K562 (cell line): ENCODE data around the gene COMMD9. TPM values are rescaled to one million over a fixed set of nuclear protein-coding genes. Genes with fewer than 3 reads are reported as not detected.

Experiments
- ATF3 ChIP-seq, 2 experiments: fragments of 450-650 bp in 1 of 2; sonication (generic) in 1 of 2; formaldehyde crosslinking in 1 of 2; IDR thresholded peaks in 1 of 2; conservative IDR thresholded peaks in 1 of 2; 2 replicates each; pipeline versions ENCODE4 v1.6.1 to v1.8.1; 2016 to 2023; ENCODE audit warnings: mild to moderate bottlenecking in 2 of 2, moderate library complexity in 2 of 2, inconsistent platforms in 1 of 2, missing genetic modification reagents in 1 of 2
- BCOR ChIP-seq: fragments of 450-650 bp; IDR thresholded peaks from 2 replicates; pipeline ENCODE4 v1.6.1; 2016
- DIDO1 ChIP-seq: fragments of 450-650 bp; IDR thresholded peaks from 2 replicates; pipeline ENCODE4 v1.6.1; 2016; ENCODE audit warnings: low read depth, missing biosample characterization, missing genetic modification characterization
- DLX4 ChIP-seq: fragments of 250-450 bp; sonication (Bioruptor Pico); IDR thresholded peaks from 2 replicates; pipeline ENCODE4 v1.6.1; 2021; ENCODE audit warnings: mild to moderate bottlenecking
- FOXA1 ChIP-seq: fragments of 450-650 bp; IDR thresholded peaks from 2 replicates; pipeline ENCODE4 v1.6.1; 2016; ENCODE audit warnings: mild to moderate bottlenecking, borderline replicate concordance
- HDAC6 ChIP-seq: IDR thresholded peaks from 2 replicates; pipeline ENCODE4 v1.6.1; 2012; ENCODE audit warnings: low read depth, mild to moderate bottlenecking, control low read depth, inconsistent platforms, low read length, moderate library complexity
- ID3 ChIP-seq, 2 experiments: fragments of 250-450 bp in 1 of 2; fragments of 450-650 bp in 1 of 2; sonication (Bioruptor Pico) in 1 of 2; IDR thresholded peaks; 2 replicates each; pipeline versions ENCODE4 v1.6.1 to v1.8.0; 2016 to 2021; ENCODE audit warnings: mild to moderate bottlenecking in 2 of 2, moderate library complexity in 2 of 2, missing compliant biosample characterization in 1 of 2, missing genetic modification characterization in 1 of 2
- ILF3 ChIP-seq: fragments of 450-650 bp; IDR thresholded peaks from 2 replicates; pipeline ENCODE4 v1.6.1; 2018; ENCODE audit warnings: antibody characterized with exemption, mild to moderate bottlenecking, moderate library complexity, borderline replicate concordance
- KHSRP ChIP-seq: fragments of 450-650 bp; IDR thresholded peaks from 2 replicates; pipeline ENCODE4 v1.6.1; 2017
- MCM2 ChIP-seq: fragments of 450-650 bp; IDR thresholded peaks from 2 replicates; pipeline ENCODE4 v1.6.1; 2017; ENCODE audit warnings: low read depth, mild to moderate bottlenecking
- MYNN ChIP-seq, 2 experiments: sonication (generic); formaldehyde crosslinking in 1 of 2; IDR thresholded peaks; 2 replicates each; pipeline versions ENCODE4 v1.5.0 to v1.6.1; 2016 to 2020; ENCODE audit warnings: antibody characterized with exemption in 1 of 2, missing genetic modification reagents in 1 of 2
- NCOR1 ChIP-seq: fragments of 450-650 bp; IDR thresholded peaks from 2 replicates; pipeline ENCODE4 v1.6.1; 2016; ENCODE audit warnings: mild to moderate bottlenecking, moderate library complexity
- RBM15 ChIP-seq: fragments of 200-400 bp; formaldehyde crosslinking; IDR thresholded peaks from 2 replicates; pipeline ENCODE4 v1.6.1; 2018; ENCODE audit warnings: mild to moderate bottlenecking, low read length, moderate library complexity; ENCODE audit not compliant: insufficient read depth
- SMC3 ChIP-seq: conservative IDR thresholded peaks from 2 replicates; pipeline ENCODE4 v1.6.1; 2011; ENCODE audit warnings: low read depth, low read length, improper control_type of control experiment; ENCODE audit not compliant: insufficient read depth
- SPI1 ChIP-seq: IDR thresholded peaks from 2 replicates; pipeline ENCODE4 v1.6.1; 2011; ENCODE audit warnings: low read depth, low read length, control low read depth, borderline replicate concordance
- SRSF3 ChIP-seq: fragments of 200-400 bp; formaldehyde crosslinking; IDR thresholded peaks from 2 replicates; pipeline ENCODE4 v1.6.1; 2016; ENCODE audit warnings: mild to moderate bottlenecking, low read length, moderate library complexity; ENCODE audit not compliant: insufficient read depth
- THAP7 ChIP-seq: fragments of 250-450 bp; sonication (Bioruptor Pico); IDR thresholded peaks from 2 replicates; pipeline ENCODE4 v1.5.0; 2021
- ZNF277 ChIP-seq: fragments of 250-450 bp; sonication (Bioruptor Pico); IDR thresholded peaks from 2 replicates; pipeline ENCODE4 v1.8.0; 2022; ENCODE audit warnings: inconsistent platforms, mild to moderate bottlenecking, moderate library complexity, borderline replicate concordance
- ZNF354B ChIP-seq: fragments of 250-450 bp; sonication (Bioruptor Pico); IDR thresholded peaks from 2 replicates; pipeline ENCODE4 v1.4.0; 2020
- ZNF592 ChIP-seq: fragments of 450-650 bp; IDR thresholded peaks from 2 replicates; pipeline ENCODE4 v1.6.1; 2017; ENCODE audit warnings: antibody characterized with exemption, mild to moderate bottlenecking
- ZNF785 ChIP-seq: fragments of 250-450 bp; sonication (Bioruptor Pico); IDR thresholded peaks from 2 replicates; pipeline ENCODE4 v1.4.0; 2020; ENCODE audit warnings: mild to moderate bottlenecking
- polyA plus RNA-seq, 8 experiments: library from polyadenylated mRNA; depleted of rRNA in 4 of 8; stranded (reverse) in 5 of 8; unstranded in 3 of 8; fragments of >200 nt; fragmentation: Nextera tagmentation in 2 of 8; fragmentation: Illumina TruSeq in 1 of 8; extraction: Ambion mirVana in 2 of 8; extraction: Trizol in 1 of 8; gene quantifications; 2 replicates each; pipeline versions ENCODE4 v1.2.1 to v1.2.3, GENCODE V29; 2011 to 2014; ENCODE audit warnings: inconsistent platforms in 1 of 8, missing spikeins in 1 of 8
- total RNA-seq, 7 experiments: library from RNA; depleted of rRNA in 6 of 7; stranded (reverse); fragments of >200 nt in 6 of 7; fragmentation: Illumina TruSeq in 2 of 7; extraction: Trizol in 2 of 7; gene quantifications; 2 replicates each; pipeline versions ENCODE4 v1.2.1 to v1.2.3, GENCODE V29; 2011 to 2021; ENCODE audit warnings: low replicate concordance in 1 of 7

COMMD9 gene
- total and polyA plus RNA-seq, 9 of the 15 experiments (the other 6 are each of a cell fraction or from before 2014, with no cell fraction given), result 27.3 to 121 (median 48.0) TPM

- TF ChIP-seq ATF3 (IDR thresholded peaks at IDR 0.05) (peak; percentile 45; the same call in 1 of the 2 replicates), ATF3 (CRISPR knock-in tag; conservative IDR thresholded peaks at IDR 0.05) (no peak), MCM2 (no peak), ZNF354B (CRISPR knock-in tag) (no peak), ZNF592 (no peak), NCOR1 (no peak), DIDO1 (no peak), ZNF785 (CRISPR knock-in tag) (no peak), BCOR (peak; percentile 96), ILF3 (no peak), SRSF3 (no peak), SPI1 (0 out of 2 replicates have a peak, but pooled peaks have one; percentile 41), MYNN (IDR thresholded peaks at IDR 0.05) (no peak), MYNN (CRISPR knock-in tag; IDR thresholded peaks at IDR 0.05) (no peak), RBM15 (no peak), HDAC6 (no peak), SMC3 (peak; percentile 46; the same call in 1 of the 2 replicates), FOXA1 (no peak), ZNF277 (no peak), ID3 (CRISPR knock-in tag; IDR thresholded peaks at IDR 0.05) (no peak), ID3 (tag; IDR thresholded peaks at IDR 0.05) (no peak), THAP7 (CRISPR knock-in tag) (no peak), KHSRP (no peak), DLX4 (CRISPR knock-in tag) (no peak)
Observed at GRCh38 chr11:36292311-36292722, 3.1 kb upstream of the COMMD9 start (continued).
